HG02623 (cell line): ENCODE measurements around the gene YY1.
"Not testable (repeated sequence)": the region's sequence is repeated elsewhere in the genome, so short reads cannot be mapped to it uniquely, and the experiment has no call there.

Experiments used
- ATAC-seq: cut with Tn5 transposase; IDR thresholded peaks from one replicate; pipeline ENCODE4 v1.9.1; 2021; ENCODE audit warnings: moderate library complexity; ENCODE audit not compliant: unreplicated experiment

YY1 gene

DNA sequence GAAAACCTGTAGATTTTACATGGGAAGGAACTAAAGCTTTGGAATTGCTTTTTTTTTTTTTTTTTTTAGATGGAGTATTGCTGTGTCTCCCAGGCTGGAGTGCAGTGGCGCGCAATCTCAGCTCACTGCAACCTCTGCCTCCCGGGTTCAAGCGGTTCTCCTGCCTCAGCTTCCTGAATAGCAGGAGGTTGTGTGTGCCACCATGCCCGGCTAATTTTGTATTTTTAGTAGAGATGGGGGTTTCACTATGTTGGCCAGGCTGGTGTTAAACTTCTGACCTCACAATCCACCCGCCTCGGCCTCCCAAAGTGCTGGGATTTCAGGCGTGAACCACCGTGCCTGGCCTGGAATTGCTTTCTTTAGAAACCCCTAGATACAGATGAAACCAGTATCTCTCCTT lies 44.5 kb downstream of the YY1 start:
- not testable (repeated sequence) for ATAC-seq

DNA sequence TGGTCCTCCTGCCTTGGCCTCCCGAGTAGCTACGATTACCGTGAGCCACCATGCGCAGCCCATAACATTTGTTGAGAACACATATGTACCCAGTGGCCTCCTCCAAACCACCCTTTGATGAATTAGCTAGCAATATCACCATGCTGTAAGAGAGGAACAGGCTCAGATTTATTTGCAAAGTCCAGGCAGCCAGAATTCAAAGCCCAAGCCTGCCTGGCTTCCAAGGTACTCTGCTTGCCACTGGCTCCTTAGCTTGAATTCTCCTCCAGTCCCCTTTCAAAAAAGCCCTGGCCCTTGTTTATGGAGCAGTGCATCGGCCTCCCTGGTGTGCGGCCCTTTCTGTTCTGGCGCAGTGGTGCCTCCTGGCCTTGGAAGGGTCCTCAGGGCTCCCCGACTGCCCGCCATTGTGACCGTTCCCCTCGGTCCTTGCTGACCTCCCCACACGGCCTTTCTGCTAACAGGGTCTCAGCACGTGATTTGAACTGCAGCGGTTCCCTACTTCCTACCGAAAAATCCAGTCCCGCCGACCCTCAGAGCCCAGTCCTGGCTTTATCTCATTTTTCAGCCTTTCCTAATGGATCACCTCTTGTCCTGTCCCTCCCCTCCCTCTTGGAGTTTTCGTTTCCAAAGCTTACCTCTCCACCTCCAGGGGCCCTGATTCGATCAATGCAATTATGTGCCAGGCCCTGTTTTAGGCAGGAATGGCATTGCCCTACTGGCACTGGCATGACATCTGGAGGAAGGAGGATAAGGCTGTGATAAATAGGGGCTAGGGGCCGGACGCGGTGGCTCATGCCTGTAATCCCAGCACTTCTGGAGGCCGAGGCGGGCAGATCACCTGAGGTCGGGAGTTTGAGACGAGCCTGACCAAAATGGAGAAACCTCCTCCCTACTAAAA lies 45.3 kb downstream of the YY1 start:
- no peak for ATAC-seq

DNA sequence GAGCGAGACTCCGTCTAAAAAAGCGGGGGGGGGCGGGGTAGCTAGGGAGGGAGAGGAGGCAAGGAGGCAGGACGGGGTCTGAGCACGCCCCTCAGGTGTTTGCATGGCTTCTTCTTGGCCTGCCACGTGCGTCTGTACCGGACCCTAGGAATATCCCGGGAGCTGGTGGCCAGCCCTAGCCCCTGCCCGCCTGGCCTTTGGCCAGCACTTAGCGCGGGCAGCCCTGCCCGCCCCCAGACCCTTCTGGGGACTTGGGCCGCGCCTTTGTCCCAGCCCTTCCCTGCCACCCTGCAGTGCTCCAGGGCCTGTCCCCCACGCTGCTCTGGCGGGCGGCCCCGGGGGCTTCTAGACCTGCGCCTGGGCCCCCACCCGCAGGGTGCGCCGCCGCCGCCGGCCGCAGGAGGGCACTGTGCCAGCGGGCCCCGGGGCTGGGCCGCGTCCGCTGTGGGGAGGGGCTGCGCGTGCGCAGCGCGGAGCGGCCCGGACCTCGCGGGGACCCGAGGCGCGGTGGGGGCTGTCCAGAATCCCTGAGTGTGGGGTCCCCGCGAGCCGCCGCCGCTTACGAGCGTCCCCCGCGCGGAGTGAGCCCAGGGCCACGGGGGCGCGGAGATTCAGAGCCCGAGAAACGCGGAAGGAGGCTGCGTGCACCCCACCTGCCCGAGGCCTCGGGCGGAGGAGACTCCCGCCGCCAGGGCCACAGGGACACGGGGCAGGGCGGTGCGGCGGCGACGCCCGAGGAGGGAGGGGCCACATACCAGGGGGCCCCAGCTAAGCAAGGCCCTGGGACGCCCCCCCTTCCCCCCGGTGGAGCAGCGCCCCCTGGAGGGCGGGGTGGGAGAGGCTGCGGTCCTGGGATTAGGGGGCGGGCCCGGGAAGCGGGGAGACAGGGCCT lies 46.3 kb downstream of the YY1 start:
- ATAC-seq, result peak; percentile 83

DNA sequence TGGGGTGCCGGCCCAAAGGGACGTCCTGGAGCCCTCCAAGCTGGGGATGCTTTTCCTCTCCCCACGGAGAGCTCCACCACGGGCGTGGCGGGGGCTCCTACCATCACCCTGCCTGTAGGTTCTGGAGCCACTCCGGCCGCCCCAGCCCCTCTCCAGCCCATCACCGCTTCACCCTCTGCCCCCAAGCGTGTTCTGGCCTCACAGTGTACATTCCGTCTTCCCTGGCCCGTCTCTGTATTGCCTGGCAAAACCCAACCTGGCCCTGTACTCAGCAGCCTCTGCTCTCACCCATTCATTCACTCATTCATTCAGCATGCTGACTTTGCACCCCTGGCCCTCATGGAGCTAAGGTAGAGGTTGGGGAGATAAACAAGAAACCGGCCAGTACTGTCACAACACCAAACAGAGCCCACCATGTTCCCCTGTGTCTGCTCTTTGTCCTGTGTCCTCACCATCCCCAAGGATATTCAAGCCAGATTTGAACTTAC lies 47.0 kb downstream of the YY1 start:
- no peak for ATAC-seq

DNA sequence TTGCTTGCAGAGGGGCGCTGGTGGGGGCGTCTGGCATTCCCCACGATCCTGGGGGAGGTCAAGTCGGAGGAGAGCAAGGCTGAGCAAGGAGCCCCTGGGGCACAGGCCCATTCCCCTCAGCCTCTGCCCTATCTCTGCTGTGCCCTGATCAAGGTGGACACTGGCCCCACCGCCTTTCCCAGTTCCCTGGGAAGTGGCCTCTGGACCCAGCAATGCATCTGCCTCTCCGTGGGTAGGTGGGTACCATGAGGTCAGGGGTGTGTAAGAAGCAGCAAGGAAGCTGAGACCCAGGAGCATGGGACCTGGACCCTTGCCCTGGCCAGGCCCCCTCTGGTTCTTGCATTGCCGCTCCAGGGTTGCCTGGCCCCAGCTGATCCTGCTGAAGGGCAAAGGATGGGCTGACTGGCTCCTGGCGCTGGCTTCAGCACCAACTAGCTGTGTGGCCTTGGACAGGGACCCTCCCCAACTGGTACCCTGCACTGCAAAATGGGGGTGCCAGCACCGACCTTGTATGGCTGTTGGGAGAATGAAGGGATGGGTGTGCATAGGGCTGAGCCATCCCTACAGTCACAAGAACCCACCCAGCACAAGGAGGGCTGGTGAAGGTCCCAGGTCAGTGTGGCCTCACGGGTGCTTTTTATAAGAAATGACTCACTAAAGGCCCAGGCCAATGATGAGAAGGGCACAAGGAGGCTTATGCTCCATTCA lies 47.7 kb downstream of the YY1 start:
- ATAC-seq, result no peak

DNA sequence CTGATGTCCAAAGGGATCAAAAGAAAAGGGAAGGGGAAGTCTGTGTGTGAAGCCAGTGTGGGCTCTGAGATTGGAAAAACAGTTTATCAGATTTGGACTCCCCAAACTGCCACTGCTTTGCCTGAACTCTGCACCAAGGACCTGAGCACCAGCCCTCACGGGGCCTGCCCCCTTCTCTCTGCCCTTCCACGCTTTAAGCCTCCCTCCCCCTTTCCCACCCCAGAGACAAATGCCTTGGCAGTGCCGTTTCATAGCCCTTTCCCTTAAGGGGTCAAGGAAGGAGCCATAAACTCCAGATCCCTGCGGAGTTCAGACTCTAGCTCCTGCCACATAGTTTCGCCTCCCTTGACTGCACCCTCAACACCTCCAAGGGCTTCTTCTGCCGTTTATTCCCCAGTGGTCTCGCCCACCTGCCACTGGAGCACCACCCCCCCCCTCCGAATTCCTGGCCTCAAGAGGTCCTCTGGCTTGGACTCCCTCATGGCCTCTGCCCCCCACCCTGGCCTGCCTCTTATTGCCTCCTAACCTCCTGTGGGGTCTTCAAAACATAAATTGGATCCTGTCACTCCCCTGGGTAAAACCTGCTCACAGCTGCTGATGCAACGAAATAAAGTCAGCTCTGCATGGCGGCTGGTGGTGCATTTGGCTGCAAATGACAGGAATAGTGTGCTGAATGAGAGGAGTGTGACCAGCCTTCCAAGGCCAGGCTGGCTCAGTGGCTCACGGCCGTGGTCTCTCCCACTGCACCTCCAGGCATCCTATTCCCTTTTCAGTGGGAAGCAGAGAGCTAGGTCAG lies 48.5 kb downstream of the YY1 start:
- ATAC-seq, result no peak

DNA sequence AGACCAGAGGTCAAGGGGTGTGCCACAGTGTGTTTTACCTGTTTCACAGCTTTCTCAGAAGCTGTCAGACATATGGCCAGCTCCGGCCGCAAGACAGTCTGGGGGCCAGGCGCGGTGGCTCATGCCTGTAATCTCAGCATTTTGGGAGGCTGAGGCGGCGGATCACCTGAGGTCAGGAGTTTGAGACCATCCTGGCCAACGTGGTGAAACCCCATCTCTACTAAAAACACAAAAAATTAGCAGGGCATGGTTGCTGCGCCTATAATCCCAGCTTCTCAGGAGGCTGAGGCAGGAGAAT lies 49.0 kb downstream of the YY1 start:
- ATAC-seq, result not testable (repeated sequence)

DNA sequence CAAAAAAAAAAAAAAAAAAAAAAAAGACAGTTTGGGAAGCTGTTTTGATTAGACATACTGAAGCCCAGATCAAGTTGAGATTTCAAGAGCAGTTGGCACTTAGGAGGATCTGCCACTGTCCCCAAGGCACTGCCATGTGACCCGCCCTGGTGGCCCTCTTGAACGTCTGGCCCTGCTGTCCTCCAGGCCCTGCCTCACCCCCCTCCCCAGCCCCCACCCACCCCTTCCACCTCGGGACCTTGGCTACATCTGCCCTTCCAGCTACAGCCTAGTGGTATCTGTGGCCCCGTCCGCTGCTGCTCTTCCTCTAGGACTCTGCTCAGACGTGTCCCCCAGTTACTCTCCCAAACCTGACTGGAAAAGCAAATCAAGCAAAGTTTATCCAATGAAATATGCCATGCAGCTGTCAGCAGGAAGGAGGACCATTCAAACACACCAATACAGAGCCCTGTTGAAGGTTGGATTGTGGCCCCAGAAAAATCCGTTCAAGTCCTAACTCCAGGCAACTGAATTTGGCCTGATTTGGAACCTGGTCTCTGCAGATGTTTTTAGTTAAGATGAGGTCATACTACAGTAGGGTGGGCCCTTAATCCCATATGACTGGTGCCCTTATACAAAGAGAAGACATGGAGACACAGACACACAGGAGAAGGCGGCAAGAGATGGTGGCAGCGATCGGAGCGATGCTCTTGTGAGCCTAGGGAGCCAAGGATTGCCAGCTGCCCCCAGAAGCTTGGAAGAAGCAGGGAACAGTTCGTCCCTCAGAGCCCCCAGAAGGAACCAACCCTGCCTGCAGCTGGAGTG lies 49.6 kb downstream of the YY1 start:
- no peak for ATAC-seq

DNA sequence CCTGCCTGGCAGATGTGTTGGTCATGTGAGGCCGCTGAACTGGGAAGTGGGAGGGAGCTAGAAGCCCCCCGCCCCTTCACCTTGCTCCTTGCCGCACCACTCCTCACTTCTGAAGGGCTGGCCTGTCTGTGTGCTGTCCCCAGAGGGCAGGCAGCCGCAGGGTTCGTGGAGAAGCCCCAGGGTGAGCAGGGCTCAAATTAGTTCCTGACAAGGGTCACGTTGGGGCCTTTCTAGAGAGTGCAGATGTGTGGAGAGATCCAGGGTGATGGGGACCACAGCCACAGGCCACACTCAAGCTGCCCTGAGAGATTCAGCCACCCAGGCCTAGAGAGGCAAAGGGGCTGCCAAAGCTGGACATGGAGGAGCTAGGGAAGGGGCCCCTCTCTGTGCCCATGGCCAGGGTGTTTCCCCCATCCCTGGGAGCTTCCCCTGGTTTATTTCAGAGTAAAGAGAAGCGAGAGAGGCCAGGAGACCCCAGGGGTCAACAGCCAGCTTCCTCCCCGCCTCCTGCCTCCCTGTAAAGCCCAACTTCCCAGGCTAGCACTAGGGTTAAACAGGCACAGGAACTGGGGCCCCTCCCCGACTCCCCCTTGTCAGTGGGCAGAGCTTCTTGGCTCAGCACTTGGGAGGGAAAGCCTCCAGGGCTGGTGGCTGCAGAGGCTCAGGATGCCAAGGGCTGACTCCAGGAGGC lies 51.1 kb downstream of the YY1 start:
- ATAC-seq, result no peak

DNA sequence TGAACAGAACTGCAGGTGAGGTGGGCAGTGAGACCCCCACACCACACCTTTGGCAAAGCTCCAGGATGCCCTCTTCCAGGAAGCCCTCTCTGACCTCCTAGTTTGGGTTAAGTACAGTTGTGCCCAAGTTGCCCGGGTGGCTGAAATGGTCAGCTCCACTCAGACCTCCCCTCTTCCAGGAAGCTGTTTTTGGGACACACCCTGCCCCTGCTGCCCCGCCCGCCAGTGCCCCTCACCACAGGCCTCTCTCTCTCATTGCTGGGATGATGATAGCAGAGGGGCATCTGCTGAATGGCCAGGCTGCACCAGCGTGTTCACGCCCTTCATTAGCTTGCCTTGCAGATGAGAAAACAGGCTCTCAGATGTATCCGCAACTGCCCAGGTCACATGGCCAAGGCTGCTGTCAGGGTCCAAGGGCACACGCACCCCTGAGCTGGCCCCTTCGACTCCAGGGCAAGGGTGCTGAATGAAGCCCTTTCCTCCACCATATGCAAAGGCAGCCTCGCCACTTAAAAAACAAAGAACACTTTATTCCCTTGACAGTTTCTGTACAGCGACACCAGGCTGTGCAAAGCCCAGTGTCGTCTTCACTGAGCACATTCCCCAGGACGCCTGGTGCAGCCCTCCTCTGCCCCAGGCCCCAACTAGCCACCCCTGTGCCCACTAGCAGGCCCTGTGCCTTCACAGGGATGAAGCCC lies 51.8 kb downstream of the YY1 start:
- no peak for ATAC-seq

DNA sequence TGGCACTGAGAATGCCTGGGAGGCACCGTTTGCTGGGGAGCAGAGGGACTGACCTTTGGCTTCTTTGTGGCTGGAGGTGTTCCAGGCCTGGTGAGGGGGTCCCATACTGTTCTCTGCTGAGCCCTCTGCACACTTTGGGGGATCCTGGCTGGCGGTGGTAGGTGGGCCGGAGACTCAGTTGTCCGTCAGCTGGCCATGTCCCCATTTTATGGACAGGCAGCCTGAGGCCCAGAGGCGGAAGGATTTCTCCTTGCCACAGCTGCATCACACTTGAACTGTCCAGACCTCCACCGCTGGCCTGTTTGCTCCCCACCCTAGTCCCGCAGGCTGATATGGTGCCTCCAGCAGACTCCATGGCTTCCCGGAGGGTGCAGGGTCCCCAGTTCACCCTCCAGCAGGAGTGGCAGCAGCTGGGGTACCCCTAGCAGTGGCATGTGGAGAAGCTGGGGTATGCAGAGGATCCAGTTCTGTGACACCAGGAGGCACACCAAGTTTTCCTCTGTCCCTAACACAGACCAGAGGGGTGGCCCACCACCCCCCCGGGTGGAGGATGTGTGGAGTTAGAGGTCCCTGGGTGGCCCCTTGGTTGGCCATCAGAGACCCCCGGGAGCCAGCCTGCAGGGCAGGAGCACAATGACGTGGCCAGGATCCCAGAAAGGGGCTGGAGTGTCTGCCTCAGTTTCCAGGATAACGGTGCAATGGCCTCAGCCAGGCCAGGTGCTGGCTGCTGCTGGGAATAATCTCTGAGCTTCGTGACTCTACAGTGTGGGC lies 52.5 kb downstream of the YY1 start:
- ATAC-seq, result no peak

DNA sequence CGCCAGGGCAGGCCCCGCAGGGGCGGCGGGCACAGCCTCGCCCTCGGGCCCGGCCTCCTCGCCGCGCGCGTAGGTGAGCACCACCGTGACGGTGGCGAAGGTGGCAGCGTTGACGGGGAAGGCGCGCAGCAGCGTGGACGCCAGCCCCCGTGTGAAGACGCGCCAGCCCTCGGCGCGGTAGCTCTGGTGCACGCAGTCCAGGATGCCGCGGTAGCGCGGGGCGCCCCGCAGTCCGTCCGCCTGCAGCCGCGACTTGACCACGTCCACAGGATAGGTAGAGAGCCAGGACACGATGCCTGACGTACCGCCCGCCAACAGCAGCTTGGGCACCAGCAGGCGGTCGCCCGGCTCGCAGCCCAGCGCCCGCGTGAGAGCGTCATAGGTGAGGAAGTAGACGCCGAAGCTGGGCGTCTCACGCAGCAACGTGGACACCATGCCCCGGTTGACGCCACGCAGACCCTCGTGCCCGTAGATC lies 53.4 kb downstream of the YY1 start:
- no peak for ATAC-seq

DNA sequence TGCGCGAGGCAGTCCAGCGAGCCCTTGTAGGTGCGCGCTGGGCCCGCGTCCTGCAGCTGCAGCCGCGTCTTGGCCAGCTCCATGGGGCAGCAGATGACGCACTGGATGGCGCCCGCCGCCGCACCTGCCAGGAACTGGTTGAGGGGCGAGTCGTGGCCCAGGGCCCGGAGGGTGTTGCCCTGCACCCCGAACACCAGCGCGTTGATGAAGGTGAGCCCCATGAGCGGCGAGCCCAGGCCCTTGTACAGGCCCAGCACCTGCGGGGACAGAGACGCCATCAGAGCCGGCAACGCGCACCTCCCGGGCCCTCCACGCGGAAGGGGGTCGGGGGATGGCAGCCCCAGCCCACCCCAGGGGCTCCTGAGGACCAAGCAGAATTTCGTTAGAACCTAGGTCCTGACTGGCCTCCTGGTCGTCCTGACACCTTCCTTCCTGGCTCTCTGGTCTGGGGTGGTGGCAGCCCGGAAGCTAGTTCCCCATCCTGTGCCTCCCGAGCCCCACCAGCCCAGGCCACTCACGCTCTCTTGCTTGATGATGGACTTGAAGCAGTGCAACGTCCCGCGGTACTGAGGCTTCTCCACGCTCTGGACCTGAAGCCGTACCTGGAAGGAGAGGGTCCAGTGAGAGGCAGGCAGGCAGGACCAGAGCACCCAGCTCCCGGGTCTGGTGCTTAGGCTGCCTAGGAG lies 54.0 kb downstream of the YY1 start:
- no peak for ATAC-seq

DNA sequence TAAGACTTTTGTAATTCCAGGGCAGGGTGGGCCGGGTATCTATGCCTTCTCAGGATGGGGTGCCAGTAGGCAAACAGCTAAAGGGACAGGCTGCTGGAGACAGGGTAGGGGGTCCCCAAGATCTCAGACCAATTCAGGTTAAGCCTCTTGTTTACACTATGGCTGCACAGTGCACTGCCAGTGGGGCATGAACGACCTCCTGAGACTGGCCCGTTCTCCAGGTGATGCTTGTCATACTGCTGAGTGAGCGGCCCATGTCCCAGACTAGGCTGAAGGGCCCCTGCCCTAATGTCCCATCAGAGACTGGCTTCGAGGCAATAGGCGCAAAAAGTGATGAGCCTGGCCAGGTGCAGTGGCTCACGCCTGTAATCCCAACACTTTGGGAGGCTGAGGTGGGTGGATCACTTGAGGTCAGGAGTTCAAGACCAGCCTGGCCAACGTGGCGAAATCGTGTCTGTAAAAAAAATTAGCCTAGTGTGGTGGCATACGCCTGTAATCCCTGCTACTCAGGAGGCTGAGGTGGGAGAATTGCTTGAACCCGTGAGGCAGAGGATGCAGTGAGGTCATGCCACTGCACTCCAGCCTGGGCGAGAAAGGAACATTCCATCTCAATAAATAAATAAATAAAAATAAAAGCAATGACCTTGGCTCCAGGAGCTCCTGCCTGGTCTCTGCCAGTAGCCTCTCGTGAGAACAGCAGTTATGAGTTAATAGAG lies 54.7 kb downstream of the YY1 start:
- ATAC-seq, result no peak

DNA sequence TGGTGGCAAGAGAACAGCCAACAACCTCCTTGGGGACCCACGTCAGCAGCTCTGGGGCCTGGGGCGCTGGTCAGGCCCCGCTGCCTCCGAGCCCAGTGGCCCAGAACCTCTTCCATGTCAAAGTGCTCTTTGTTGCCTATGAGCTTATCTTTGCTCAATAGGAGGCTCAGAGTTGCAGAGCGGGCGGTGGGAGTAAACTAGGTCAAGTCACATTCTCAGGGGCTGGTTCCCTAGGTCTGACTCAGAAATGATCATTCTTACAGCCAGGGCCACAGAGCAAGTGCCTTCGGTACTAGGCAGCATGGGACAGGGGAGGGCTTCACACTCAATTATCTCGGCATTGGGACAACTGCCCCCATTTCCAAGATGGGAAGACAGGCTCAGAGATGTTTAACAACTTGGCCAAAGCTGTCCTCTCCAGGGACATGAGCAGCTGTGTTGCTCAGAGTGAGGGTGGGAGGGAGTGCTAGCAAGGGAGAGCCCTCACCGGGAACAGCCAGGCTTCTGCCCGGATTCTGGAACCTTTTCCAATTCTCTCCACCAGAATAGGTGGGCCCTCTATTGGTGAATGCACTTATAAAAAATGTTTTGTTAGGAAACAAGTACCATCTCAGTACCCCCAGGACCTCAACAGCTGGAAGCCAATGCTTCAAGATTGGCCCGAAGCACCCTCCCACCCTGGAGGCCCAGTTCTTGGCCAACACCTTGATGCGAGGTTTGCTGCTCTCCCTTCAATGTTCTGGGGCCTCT lies 55.4 kb downstream of the YY1 start:
- no peak for ATAC-seq

DNA sequence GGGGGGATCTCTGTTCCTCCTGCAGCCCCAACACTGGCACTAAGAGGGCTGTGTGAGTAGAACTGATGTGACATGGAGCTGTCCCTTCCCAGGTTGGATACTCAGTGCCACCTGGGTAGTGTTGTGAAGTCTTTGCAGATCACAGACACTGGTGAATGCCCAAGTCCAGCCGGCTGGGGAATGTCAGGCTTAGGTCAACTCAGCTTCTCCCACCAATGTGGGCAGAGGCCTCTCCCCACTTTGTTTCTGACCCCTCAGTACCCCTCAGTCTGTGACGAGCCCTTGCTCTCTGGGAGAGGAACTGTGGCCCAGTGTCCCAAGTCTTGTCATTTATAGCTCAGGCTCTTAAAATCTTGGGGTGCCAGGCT lies 56.0 kb downstream of the YY1 start:
- no peak for ATAC-seq
